Suprapubic skin (tissue), 4 donors: ENCODE results near the gene VSX1. TPM values are rescaled to one million over a fixed set of nuclear protein-coding genes. Genes with fewer than 3 reads are reported as not detected.

Source experiments
- DNase-seq, 2 donors: peaks; one replicate each; pipeline ENCODE4 v3.0.0-alpha.2; 2019; ENCODE audit warnings: low spot score in 2 of 2
- H3K27ac ChIP-seq: fragments of 200-600 bp; sonication (generic); one replicate; pipeline ENCODE4 v1.5.1; 2019
- H3K27me3 ChIP-seq: fragments of 200-600 bp; sonication (generic); one replicate; pipeline ENCODE4 v1.5.1; 2019
- H3K36me3 ChIP-seq: fragments of 200-600 bp; sonication (generic); one replicate; pipeline ENCODE4 v1.5.1; 2019
- H3K4me1 ChIP-seq: fragments of 200-600 bp; sonication (generic); one replicate; pipeline ENCODE4 v1.5.1; 2019
- H3K4me3 ChIP-seq: fragments of 200-600 bp; sonication (generic); one replicate; pipeline ENCODE4 v1.5.1; 2019; ENCODE audit warnings: mild to moderate bottlenecking
- H3K9me3 ChIP-seq: fragments of 200-600 bp; sonication (generic); one replicate; pipeline ENCODE4 v1.5.1; 2019
- CTCF ChIP-seq, 2 donors: fragments of 200-600 bp in 1 of 2; fragments of 450-650 bp in 1 of 2; sonication (generic) in 1 of 2; IDR thresholded peaks; one replicate each; pipeline ENCODE4 v1.5.1; 2016 to 2019; ENCODE audit warnings: antibody characterized with exemption in 2 of 2, mild to moderate bottlenecking in 1 of 2, moderate library complexity in 1 of 2
- EP300 ChIP-seq: sonication (generic); formaldehyde crosslinking; IDR thresholded peaks from one replicate; pipeline ENCODE4 v1.6.1; 2017; ENCODE audit warnings: antibody characterized with exemption
- POLR2A ChIP-seq, 2 donors: fragments of 450-650 bp; IDR thresholded peaks; one replicate each; pipeline ENCODE4 v1.6.1; 2017; ENCODE audit warnings: antibody characterized with exemption in 2 of 2, mild to moderate bottlenecking in 2 of 2, moderate library complexity in 2 of 2
- POLR2AphosphoS5 ChIP-seq, 3 donors: sonication (generic); formaldehyde crosslinking; IDR thresholded peaks; one replicate each; pipeline ENCODE4 v1.6.1; 2017; ENCODE audit warnings: antibody characterized with exemption in 3 of 3
- WGBS: methylation state at CpG from one replicate; pipeline ENCODE4 v1.1.5; 2018; 5-methylcytosine and 5-hydroxymethylcytosine counted together
- total RNA-seq, 4 donors: library from RNA; depleted of rRNA; stranded (reverse); fragments of >200 nt; gene quantifications; one replicate each; pipeline ENCODE4 v1.1.0, GENCODE V29; 2016

Gene VSX1
- total RNA-seq, 4 donors from 2014 or later = not detected

GRCh38 chr20:25058847-25059810 lies 22.8 kb downstream of the VSX1 start:
- H3K27ac ChIP-seq = peak overlapping the region; percentile 92
- H3K36me3 ChIP-seq = no peaks in the 10 kb centered on the region
- peak in 1 of 2 donors; percentile 61 for DNase-seq
- peaks cover 7% of the 10 kb centered on the region for H3K27me3 ChIP-seq
- no peak for TF ChIP-seq POLR2A (IDR thresholded peaks at IDR 0.05)
- no peak for TF ChIP-seq POLR2AphosphoS5 (IDR thresholded peaks at IDR 0.05)
- TF ChIP-seq EP300 = no peak
- no peak for TF ChIP-seq CTCF (IDR thresholded peaks at IDR 0.05)
- peak overlapping the region; percentile 92 for H3K4me3 ChIP-seq
- peaks cover 50% of the 10 kb centered on the region for H3K4me1 ChIP-seq
- WGBS = 27% methylated on average over 20 of the region's 20 CpGs
- H3K9me3 ChIP-seq = no peaks in the 10 kb centered on the region

- peak within 1 kb of the TSS; percentile 92 for H3K4me3 ChIP-seq
- peak within 1 kb of the TSS; percentile 92 for H3K27ac ChIP-seq
- DNase-seq = peak in 1 of 2 donors; percentile 80
- H3K4me1 ChIP-seq = peaks cover 59% of the 10 kb centered on the region
- no peaks in the 10 kb centered on the region for H3K9me3 ChIP-seq
- TF ChIP-seq POLR2A (IDR thresholded peaks at IDR 0.05) (no peak), CTCF (IDR thresholded peaks at IDR 0.05) (no peak), EP300 (no peak), POLR2AphosphoS5 (IDR thresholded peaks at IDR 0.05) (no peak)
- WGBS = 1% methylated on average over 21 of the region's 56 CpGs
- H3K27me3 ChIP-seq = no peaks in the 10 kb centered on the region
- H3K36me3 ChIP-seq = no peaks in the 10 kb centered on the region
Measured at GRCh38 chr20:25058051-25058846, 23.7 kb downstream of the VSX1 start, which contains the start of gene ACSS1. TSS of gene ACSS1 (minus strand) at chr20:25058139. CDS start at chr20:25058102, 37 bp downstream.

- H3K36me3 ChIP-seq = no peaks in the 10 kb centered on the region
- peak overlapping the region; percentile 92 for H3K4me3 ChIP-seq
- H3K27ac ChIP-seq = peak overlapping the region; percentile 92
- WGBS = 0% methylated on average over 23 of the region's 86 CpGs
- DNase-seq = peak; percentile 78 to 87
- no peaks in the 10 kb centered on the region for H3K9me3 ChIP-seq
- no peaks in the 10 kb centered on the region for H3K27me3 ChIP-seq
- H3K4me1 ChIP-seq = peaks cover 67% of the 10 kb centered on the region
- peak in 1 of 2 donors; percentile 9 for TF ChIP-seq POLR2A (IDR thresholded peaks at IDR 0.05)
- no peak for TF ChIP-seq EP300
- TF ChIP-seq CTCF (IDR thresholded peaks at IDR 0.05) = no peak
- no peak for TF ChIP-seq POLR2AphosphoS5 (IDR thresholded peaks at IDR 0.05)
Measured at GRCh38 chr20:25057234-25058050, 24.5 kb downstream of the VSX1 start.

- no peak for DNase-seq
- 17% methylated on average over 13 of the region's 24 CpGs for WGBS
Measured at GRCh38 chr20:25056690-25057233, 25.2 kb downstream of the VSX1 start.

More at GRCh38 chr20:25056690-25057233, 25.2 kb downstream of the VSX1 start:
- Histone ChIP-seq H3K9me3 (no peaks in the 10 kb centered on the region), H3K4me1 (peaks cover 74% of the 10 kb centered on the region), H3K4me3 (peak overlapping the region; percentile 92), H3K27me3 (no peaks in the 10 kb centered on the region), H3K36me3 (no peaks in the 10 kb centered on the region), H3K27ac (peak overlapping the region; percentile 92)
- TF ChIP-seq CTCF (IDR thresholded peaks at IDR 0.05) (no peak), EP300 (no peak), POLR2A (IDR thresholded peaks at IDR 0.05) (no peak), POLR2AphosphoS5 (IDR thresholded peaks at IDR 0.05) (no peak)
